ENCODE results near the gene GOLGA6A. TPM values are rescaled to one million over a fixed set of nuclear protein-coding genes. Genes with fewer than 3 reads are reported as not detected.

GOLGA6A gene
- total and polyA plus RNA-seq, 2 experiments from 2014 or later = 1.9 TPM; not detected in 1

DNA sequence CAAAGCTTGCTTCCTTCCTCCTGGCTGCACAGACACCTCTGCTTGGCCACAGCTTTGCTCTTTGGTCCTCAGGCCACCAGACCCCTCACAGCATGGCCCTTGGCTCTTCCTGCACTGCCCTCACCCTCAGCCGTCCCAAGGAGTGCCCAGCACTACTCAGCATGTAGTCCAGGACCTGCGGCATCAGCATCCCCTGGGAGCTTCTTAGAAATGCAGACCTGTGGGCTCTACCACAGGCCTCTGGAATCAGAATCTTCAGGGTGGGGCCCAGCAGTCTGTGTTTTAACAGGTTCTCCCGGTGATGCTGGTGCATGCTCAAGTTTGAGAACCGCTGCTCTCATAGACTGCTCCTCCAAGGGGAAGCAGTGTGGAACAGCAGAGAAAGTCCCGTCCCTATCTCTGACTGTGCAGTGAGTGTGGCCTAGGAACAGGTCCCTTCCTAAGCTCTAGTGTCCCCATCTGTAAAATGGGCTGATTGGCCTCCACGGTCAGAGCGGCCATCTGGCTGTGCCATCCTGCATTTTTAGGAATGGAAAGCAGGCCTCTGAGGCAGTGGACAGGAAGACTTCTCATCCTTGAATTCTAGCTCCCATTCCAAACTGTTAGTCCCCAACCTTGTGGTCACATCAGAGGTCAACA, 36.6 kb downstream of the GOLGA6A start:
- TF ChIP-seq, protein P1, sequence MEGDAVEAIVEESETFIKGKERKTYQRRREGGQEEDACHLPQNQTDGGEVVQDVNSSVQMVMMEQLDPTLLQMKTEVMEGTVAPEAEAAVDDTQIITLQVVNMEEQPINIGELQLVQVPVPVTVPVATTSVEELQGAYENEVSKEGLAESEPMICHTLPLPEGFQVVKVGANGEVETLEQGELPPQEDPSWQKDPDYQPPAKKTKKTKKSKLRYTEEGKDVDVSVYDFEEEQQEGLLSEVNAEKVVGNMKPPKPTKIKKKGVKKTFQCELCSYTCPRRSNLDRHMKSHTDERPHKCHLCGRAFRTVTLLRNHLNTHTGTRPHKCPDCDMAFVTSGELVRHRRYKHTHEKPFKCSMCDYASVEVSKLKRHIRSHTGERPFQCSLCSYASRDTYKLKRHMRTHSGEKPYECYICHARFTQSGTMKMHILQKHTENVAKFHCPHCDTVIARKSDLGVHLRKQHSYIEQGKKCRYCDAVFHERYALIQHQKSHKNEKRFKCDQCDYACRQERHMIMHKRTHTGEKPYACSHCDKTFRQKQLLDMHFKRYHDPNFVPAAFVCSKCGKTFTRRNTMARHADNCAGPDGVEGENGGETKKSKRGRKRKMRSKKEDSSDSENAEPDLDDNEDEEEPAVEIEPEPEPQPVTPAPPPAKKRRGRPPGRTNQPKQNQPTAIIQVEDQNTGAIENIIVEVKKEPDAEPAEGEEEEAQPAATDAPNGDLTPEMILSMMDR (IDR thresholded peaks at IDR 0.05; ENCODE audit: low read depth, low read length) = no peak
- Histone ChIP-seq H3K4me1 (ENCODE audit: low read depth) (no peaks in the 10 kb centered on the region), H3K36me3 (no peaks in the 10 kb centered on the region), H3K4me3 (no peak overlapping the region), H3K27me3 (no peaks in the 10 kb centered on the region), H3K27ac (no peak overlapping the region), H3K9me3 (ENCODE audit: low read depth) (no peaks in the 10 kb centered on the region)
- DNase-seq (ENCODE audit: low read depth in 1 of 2, low spot score in 1 of 2) = no peak

- Histone ChIP-seq H3K4me3 (no peak overlapping the region), H3K9me3 (ENCODE audit: low read depth) (no peaks in the 10 kb centered on the region), H3K36me3 (no peaks in the 10 kb centered on the region), H3K27ac (no peak overlapping the region), H3K4me1 (ENCODE audit: low read depth) (no peaks in the 10 kb centered on the region), H3K27me3 (no peaks in the 10 kb centered on the region)
- no peak for DNase-seq (ENCODE audit: low read depth in 1 of 2, low spot score in 1 of 2)
- TF ChIP-seq, protein P1 (IDR thresholded peaks at IDR 0.05; ENCODE audit: low read depth, low read length) = no peak
Measured at GRCh38 chr15:74045184-74045583, 37.2 kb downstream of the GOLGA6A start.

DNA sequence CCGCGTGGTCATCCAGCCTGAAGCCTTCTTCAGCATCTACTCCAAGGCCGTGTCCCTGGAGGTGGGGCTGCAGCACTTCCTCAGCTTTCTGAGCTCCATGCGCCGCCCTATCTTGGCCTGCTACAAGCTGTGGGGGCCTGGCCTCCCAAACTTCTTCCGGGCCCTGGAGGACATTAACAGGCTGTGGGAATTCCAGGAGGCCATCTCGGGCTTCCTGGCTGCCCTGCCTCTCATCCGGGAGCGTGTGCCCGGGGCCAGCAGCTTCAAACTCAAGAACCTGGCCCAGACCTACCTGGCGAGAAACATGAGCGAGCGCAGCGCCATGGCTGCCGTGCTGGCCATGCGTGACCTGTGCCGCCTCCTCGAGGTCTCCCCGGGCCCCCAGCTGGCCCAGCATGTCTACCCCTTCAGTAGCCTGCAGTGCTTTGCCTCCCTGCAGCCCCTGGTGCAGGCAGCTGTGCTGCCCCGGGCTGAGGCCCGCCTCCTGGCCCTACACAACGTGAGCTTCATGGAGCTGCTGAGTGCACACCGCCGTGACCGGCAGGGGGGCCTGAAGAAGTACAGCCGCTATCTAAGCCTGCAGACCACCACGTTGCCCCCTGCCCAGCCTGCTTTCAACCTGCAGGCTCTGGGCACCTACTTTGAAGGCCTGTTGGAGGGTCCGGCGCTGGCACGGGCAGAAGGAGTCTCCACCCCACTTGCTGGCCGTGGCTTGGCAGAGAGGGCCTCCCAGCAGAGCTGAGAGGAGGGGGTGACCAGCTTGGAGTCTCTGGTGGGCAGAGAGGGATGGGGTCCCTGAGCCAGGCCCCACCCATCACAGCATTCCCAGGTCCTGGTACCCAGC, 37.9 kb downstream of the GOLGA6A start:
- no peaks in the 10 kb centered on the region for H3K9me3 ChIP-seq (ENCODE audit: low read depth)
- H3K27ac ChIP-seq = no peak overlapping the region
- H3K27me3 ChIP-seq = no peaks in the 10 kb centered on the region
- DNase-seq (ENCODE audit: low read depth in 1 of 2, low spot score in 1 of 2) = peak in 1 of 2 donors; percentile 27
- TF ChIP-seq, protein P1 (IDR thresholded peaks at IDR 0.05; ENCODE audit: low read depth, low read length) = no peak
- H3K4me3 ChIP-seq = no peak overlapping the region
- peaks cover 2% of the 10 kb centered on the region for H3K4me1 ChIP-seq (ENCODE audit: low read depth)
- H3K36me3 ChIP-seq = no peaks in the 10 kb centered on the region

- Histone ChIP-seq H3K36me3 (no peaks in the 10 kb centered on the region), H3K27ac (no peak overlapping the region), H3K27me3 (no peaks in the 10 kb centered on the region), H3K4me3 (no peak overlapping the region), H3K4me1 (ENCODE audit: low read depth) (peaks cover 10% of the 10 kb centered on the region), H3K9me3 (ENCODE audit: low read depth) (no peaks in the 10 kb centered on the region)
- no peak for DNase-seq (ENCODE audit: low read depth in 1 of 2, low spot score in 1 of 2)
- TF ChIP-seq, protein P1 (IDR thresholded peaks at IDR 0.05; ENCODE audit: low read depth, low read length) = no peak
Measured at GRCh38 chr15:74043425-74044266, 38.7 kb downstream of the GOLGA6A start.

GRCh38 chr15:74042603-74043424, 39.5 kb downstream of the GOLGA6A start:
- no peaks in the 10 kb centered on the region for H3K9me3 ChIP-seq (ENCODE audit: low read depth)
- DNase-seq (ENCODE audit: low read depth in 1 of 2, low spot score in 1 of 2) = no peak
- peaks cover 11% of the 10 kb centered on the region for H3K4me1 ChIP-seq (ENCODE audit: low read depth)
- no peaks in the 10 kb centered on the region for H3K27me3 ChIP-seq
- H3K27ac ChIP-seq = no peak overlapping the region
- TF ChIP-seq, protein P1 (IDR thresholded peaks at IDR 0.05; ENCODE audit: low read depth, low read length) = no peak
- H3K4me3 ChIP-seq = no peak overlapping the region
- H3K36me3 ChIP-seq = no peaks in the 10 kb centered on the region
